ENCODE results near the gene SLC35F3. TPM values are rescaled to one million over a fixed set of nuclear protein-coding genes. Genes with fewer than 3 reads are reported as not detected.

Gene SLC35F3
- total and polyA plus RNA-seq, 2 donors from 2014 or later = 0.41 to 0.66 TPM

- Histone ChIP-seq H3K4me3 (ENCODE audit: low read length in 3 of 3) (no peak overlapping the region), H3K36me3 (ENCODE audit: control insufficient read depth in 2 of 3, insufficient read depth in 3 of 3, low read length in 3 of 3) (no peaks in the 10 kb centered on the region), H3K9ac (ENCODE audit: low read length in 3 of 3) (no peak overlapping the region), H3K27ac (ENCODE audit: low read depth in 2 of 2, low read length in 2 of 2) (no peak overlapping the region), H3K4me1 (ENCODE audit: control insufficient read depth in 2 of 3, insufficient read depth in 2 of 3, low read depth in 1 of 3, low read length in 3 of 3) (no peaks in the 10 kb centered on the region), H3K9me3 (ENCODE audit: control insufficient read depth in 2 of 3, insufficient read depth in 1 of 3, low read length in 3 of 3) (peaks cover 0 to 5% (median 0%) of the 10 kb centered on the region in 3 donors), H3K27me3 (ENCODE audit: control insufficient read depth, insufficient read depth, low read length) (no peaks in the 10 kb centered on the region)
- no peak for DNase-seq
- intact Hi-C loops (cut with DNase I) = no loop called here
- TF ChIP-seq, protein P1, sequence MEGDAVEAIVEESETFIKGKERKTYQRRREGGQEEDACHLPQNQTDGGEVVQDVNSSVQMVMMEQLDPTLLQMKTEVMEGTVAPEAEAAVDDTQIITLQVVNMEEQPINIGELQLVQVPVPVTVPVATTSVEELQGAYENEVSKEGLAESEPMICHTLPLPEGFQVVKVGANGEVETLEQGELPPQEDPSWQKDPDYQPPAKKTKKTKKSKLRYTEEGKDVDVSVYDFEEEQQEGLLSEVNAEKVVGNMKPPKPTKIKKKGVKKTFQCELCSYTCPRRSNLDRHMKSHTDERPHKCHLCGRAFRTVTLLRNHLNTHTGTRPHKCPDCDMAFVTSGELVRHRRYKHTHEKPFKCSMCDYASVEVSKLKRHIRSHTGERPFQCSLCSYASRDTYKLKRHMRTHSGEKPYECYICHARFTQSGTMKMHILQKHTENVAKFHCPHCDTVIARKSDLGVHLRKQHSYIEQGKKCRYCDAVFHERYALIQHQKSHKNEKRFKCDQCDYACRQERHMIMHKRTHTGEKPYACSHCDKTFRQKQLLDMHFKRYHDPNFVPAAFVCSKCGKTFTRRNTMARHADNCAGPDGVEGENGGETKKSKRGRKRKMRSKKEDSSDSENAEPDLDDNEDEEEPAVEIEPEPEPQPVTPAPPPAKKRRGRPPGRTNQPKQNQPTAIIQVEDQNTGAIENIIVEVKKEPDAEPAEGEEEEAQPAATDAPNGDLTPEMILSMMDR (IDR thresholded peaks at IDR 0.05; ENCODE audit: borderline replicate concordance, extremely low read depth, insufficient read depth) = no peak
- FAIRE-seq = no peak
Measured at GRCh38 chr1:234240680-234241079, 336.2 kb downstream of the SLC35F3 start.

DNA sequence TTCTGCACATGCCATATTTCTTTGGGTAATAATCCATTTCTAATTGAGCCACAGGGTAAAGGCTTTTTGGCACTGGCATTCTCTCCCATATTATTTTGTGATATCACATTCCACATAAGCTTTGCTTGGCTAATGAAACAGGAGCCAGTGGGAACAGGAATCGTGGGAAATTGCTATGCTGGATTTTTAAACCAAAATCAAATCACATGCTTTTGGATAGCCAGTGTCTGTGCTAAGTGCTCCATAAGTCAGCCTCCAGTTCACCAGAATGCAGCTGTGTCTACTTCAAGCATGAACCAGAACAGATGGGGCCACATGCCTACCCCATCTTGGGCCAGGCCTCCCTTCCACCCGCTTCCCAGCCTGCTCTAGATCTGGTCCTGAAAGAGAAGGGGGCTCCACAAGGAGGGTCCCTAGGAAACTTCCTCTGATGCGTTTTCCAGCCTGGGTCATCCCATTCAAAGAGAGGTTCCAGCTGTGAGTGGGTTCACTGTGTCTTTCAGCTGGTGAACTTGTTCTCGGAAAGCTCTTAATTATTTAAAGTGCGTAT, 337.5 kb downstream of the SLC35F3 start:
- Histone ChIP-seq H3K27me3 (ENCODE audit: control insufficient read depth, insufficient read depth, low read length) (no peaks in the 10 kb centered on the region), H3K4me3 (ENCODE audit: low read length in 3 of 3) (no peak overlapping the region), H3K36me3 (ENCODE audit: control insufficient read depth in 2 of 3, insufficient read depth in 3 of 3, low read length in 3 of 3) (no peaks in the 10 kb centered on the region), H3K9ac (ENCODE audit: low read length in 3 of 3) (no peak overlapping the region), H3K4me1 (ENCODE audit: control insufficient read depth in 2 of 3, insufficient read depth in 2 of 3, low read depth in 1 of 3, low read length in 3 of 3) (no peaks in the 10 kb centered on the region), H3K9me3 (ENCODE audit: control insufficient read depth in 2 of 3, insufficient read depth in 1 of 3, low read length in 3 of 3) (peaks cover 0 to 5% (median 0%) of the 10 kb centered on the region in 3 donors), H3K27ac (ENCODE audit: low read depth in 2 of 2, low read length in 2 of 2) (no peak overlapping the region)
- DNase-seq (no peak), FAIRE-seq (no peak)
- TF ChIP-seq, protein P1 (IDR thresholded peaks at IDR 0.05; ENCODE audit: borderline replicate concordance, extremely low read depth, insufficient read depth) = no peak
- intact Hi-C loops (cut with DNase I) = no loop called here

DNA sequence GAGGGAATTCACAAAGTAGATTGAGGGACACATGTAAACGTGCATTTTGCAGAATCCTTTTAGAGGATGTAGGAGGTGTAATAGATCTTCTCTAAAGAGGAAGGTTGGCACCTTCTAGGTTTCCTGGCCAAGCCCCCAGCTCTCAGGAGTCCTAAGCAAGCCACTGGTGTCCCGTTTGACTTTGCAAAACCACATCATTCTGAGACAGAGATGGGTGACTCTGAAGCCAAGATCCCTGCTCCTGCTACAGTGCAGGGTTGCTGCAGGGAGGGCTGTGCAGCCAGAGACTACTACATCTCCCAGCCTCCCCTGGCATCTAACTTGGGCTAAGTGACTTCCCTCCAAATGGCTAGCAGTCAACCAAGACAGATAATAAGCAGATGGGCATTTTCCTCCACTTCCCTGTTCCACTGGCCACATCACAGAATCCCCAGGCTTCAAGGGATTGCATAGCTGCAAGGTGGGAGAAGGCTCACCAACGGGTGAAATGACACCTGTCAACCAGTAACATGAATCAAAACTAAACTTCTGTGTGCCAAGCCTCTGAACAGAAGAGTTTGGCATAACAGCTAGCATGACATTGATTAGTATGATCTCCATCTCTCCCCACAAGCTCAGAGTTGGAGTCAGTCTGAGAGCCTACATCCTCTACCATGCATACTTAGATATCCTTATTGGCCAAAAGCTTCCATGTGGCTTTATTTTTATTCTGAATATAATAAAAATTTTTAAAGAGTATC, 339.2 kb downstream of the SLC35F3 start:
- no peaks in the 10 kb centered on the region for H3K36me3 ChIP-seq (ENCODE audit: control insufficient read depth in 2 of 3, insufficient read depth in 3 of 3, low read length in 3 of 3)
- no peak overlapping the region for H3K9ac ChIP-seq (ENCODE audit: low read length in 3 of 3)
- intact Hi-C loops (cut with DNase I) = no loop called here
- TF ChIP-seq, protein P1 (IDR thresholded peaks at IDR 0.05; ENCODE audit: borderline replicate concordance, extremely low read depth, insufficient read depth) = no peak
- peaks cover 0 to 5% (median 0%) of the 10 kb centered on the region in 3 donors for H3K9me3 ChIP-seq (ENCODE audit: control insufficient read depth in 2 of 3, insufficient read depth in 1 of 3, low read length in 3 of 3)
- no peak overlapping the region for H3K4me3 ChIP-seq (ENCODE audit: low read length in 3 of 3)
- no peak for FAIRE-seq
- DNase-seq = no peak
- no peak overlapping the region for H3K27ac ChIP-seq (ENCODE audit: low read depth in 2 of 2, low read length in 2 of 2)
- no peaks in the 10 kb centered on the region for H3K27me3 ChIP-seq (ENCODE audit: control insufficient read depth, insufficient read depth, low read length)
- no peaks in the 10 kb centered on the region for H3K4me1 ChIP-seq (ENCODE audit: control insufficient read depth in 2 of 3, insufficient read depth in 2 of 3, low read depth in 1 of 3, low read length in 3 of 3)

All from kidney (tissue), 14 donors.